SU-DHL-6 (cell line): ENCODE measurements around the gene L2HGDH.

ENCODE experiments used
- H2AFZ ChIP-seq: fragments of 200-600 bp; sonication (generic); 2 replicates; pipeline ENCODE4 v1.6.1; 2014; ENCODE audit warnings: low read depth, mild to moderate bottlenecking, moderate library complexity, mixed read lengths, antibody characterized with exemption, low read length; ENCODE audit not compliant: severe bottlenecking
- H3F3A ChIP-seq: fragments of 200-600 bp; shearing (Covaris generic); 2 replicates; pipeline ENCODE4 v1.6.0; 2016; ENCODE audit warnings: antibody characterized with exemption, mild to moderate bottlenecking; ENCODE audit not compliant: insufficient read depth
- H3K27ac ChIP-seq: fragments of 200-600 bp; sonication (generic); 2 replicates; pipeline ENCODE4 v1.5.1; 2016; ENCODE audit warnings: low read depth, mild to moderate bottlenecking, low read length, moderate library complexity, mixed read lengths
- H3K27me3 ChIP-seq: fragments of 200-600 bp; sonication (generic), shearing (Covaris generic); 2 replicates; pipeline ENCODE4 v1.6.0; 2014; ENCODE audit warnings: mild to moderate bottlenecking, low read length
- H3K36me3 ChIP-seq: fragments of 200-600 bp; sonication (generic); 2 replicates; pipeline ENCODE4 v1.6.1; 2014; ENCODE audit warnings: mild to moderate bottlenecking, low read length, mixed read lengths
- H3K4me2 ChIP-seq: fragments of 300-600, 200-600 bp; shearing (Covaris generic), sonication (generic); 2 replicates; pipeline ENCODE4 v1.6.0; 2014; ENCODE audit warnings: low read length, low read depth, mild to moderate bottlenecking; ENCODE audit not compliant: poor library complexity, severe bottlenecking
- H3K4me3 ChIP-seq: fragments of 200-600 bp; sonication (generic); 2 replicates; pipeline ENCODE4 v1.5.1; 2014; ENCODE audit warnings: antibody characterized with exemption, low read length, mild to moderate bottlenecking, mixed read lengths; ENCODE audit not compliant: insufficient read depth, poor library complexity, severe bottlenecking
- H3K79me2 ChIP-seq: fragments of 200-600 bp; sonication (generic); 2 replicates; pipeline ENCODE4 v1.6.1; 2014; ENCODE audit warnings: mild to moderate bottlenecking, low read length, moderate library complexity; ENCODE audit not compliant: insufficient read depth
- H3K9ac ChIP-seq: fragments of 200-600 bp; sonication (generic); 2 replicates; pipeline ENCODE4 v1.7.0; 2014; ENCODE audit warnings: mild to moderate bottlenecking, low read length
- H3K9me2 ChIP-seq: fragments of 200-600 bp; sonication (generic); replicated peaks from 2 replicates; pipeline ENCODE4 v1.6.1; 2014; ENCODE audit warnings: low read length; ENCODE audit not compliant: insufficient read depth
- H3K9me3 ChIP-seq: fragments of 200-600 bp; sonication (generic); 2 replicates; pipeline ENCODE4 v1.6.1; 2014; ENCODE audit warnings: low read length, mixed read lengths; ENCODE audit not compliant: insufficient read depth
- H4K20me1 ChIP-seq: fragments of 200-600 bp; sonication (generic); 2 replicates; pipeline ENCODE4 v1.6.1; 2014; ENCODE audit warnings: low read depth, mild to moderate bottlenecking, antibody characterized with exemption, low read length, moderate library complexity, mixed read lengths
- CTCF ChIP-seq: fragments of 200-600 bp; sonication (generic); IDR thresholded peaks from one replicate; pipeline ENCODE4 v1.5.1; 2017; ENCODE audit warnings: antibody characterized with exemption, mild to moderate bottlenecking, low read length, moderate library complexity; ENCODE audit not compliant: insufficient read depth, poor library complexity, severe bottlenecking
- EZH2phosphoT487 ChIP-seq: fragments of 200-600 bp; sonication (generic), shearing (Covaris generic); conservative IDR thresholded peaks from 2 replicates; pipeline ENCODE4 v1.6.1; 2018; ENCODE audit warnings: mild to moderate bottlenecking, antibody characterized with exemption, low read length, moderate library complexity, mixed read lengths

The L2HGDH gene

GRCh38 chr14:50301914-50302313 lies 10.1 kb downstream of the L2HGDH start:
- Histone ChIP-seq H4K20me1 (no peaks in the 10 kb centered on the region), H3K27ac (no peak overlapping the region), H3K79me2 (peaks cover 78% of the 10 kb centered on the region), H3K4me3 (no peak overlapping the region), H2AFZ (no peak overlapping the region), H3K36me3 (peaks cover 7% of the 10 kb centered on the region; the same call in 1 of the 2 replicates), H3K9me2 (no peaks in the 10 kb centered on the region), H3K9ac (no peak overlapping the region), H3F3A (0 out of 2 replicates have a peak, but pooled peaks cover 4% of the 10 kb centered on the region), H3K4me2 (no peak overlapping the region), H3K27me3 (no peaks in the 10 kb centered on the region), H3K9me3 (no peaks in the 10 kb centered on the region)
- TF ChIP-seq CTCF (no peak), EZH2phosphoT487 (no peak)

GRCh38 chr14:50299585-50299984 lies 12.4 kb downstream of the L2HGDH start:
- TF ChIP-seq EZH2phosphoT487 = no peak
- TF ChIP-seq CTCF = no peak
- Histone ChIP-seq H3K4me3 (no peak overlapping the region), H3K9me3 (no peaks in the 10 kb centered on the region), H3K9me2 (no peaks in the 10 kb centered on the region), H3K79me2 (peaks cover 63% of the 10 kb centered on the region), H2AFZ (no peak overlapping the region), H3K27me3 (no peaks in the 10 kb centered on the region), H3F3A (0 out of 2 replicates have a peak, but pooled peaks cover 4% of the 10 kb centered on the region), H3K4me2 (no peak overlapping the region), H3K27ac (no peak overlapping the region), H3K9ac (no peak overlapping the region), H4K20me1 (no peaks in the 10 kb centered on the region), H3K36me3 (peaks cover 7% of the 10 kb centered on the region; the same call in 1 of the 2 replicates)

GRCh38 chr14:50290306-50290705 lies 21.7 kb downstream of the L2HGDH start:
- H3K4me2 ChIP-seq = no peak overlapping the region
- no peaks in the 10 kb centered on the region for H3K9me2 ChIP-seq
- H3F3A ChIP-seq = no peaks in the 10 kb centered on the region
- no peak overlapping the region for H3K4me3 ChIP-seq
- no peak overlapping the region for H3K9ac ChIP-seq
- no peaks in the 10 kb centered on the region for H3K79me2 ChIP-seq
- TF ChIP-seq CTCF (no peak), EZH2phosphoT487 (no peak)
- H3K9me3 ChIP-seq = no peaks in the 10 kb centered on the region
- H4K20me1 ChIP-seq = no peaks in the 10 kb centered on the region
- peaks cover 20% of the 10 kb centered on the region for H3K36me3 ChIP-seq
- H2AFZ ChIP-seq = no peak overlapping the region
- H3K27ac ChIP-seq = no peak overlapping the region
- no peaks in the 10 kb centered on the region for H3K27me3 ChIP-seq
